GM19025 (cell line): ENCODE measurements around the gene PRUNE2.
"Not testable (repeated sequence)": the region's sequence is repeated elsewhere in the genome, so short reads cannot be mapped to it uniquely, and the experiment has no call there.

ENCODE experiments used
- ATAC-seq: cut with Tn5 transposase; IDR thresholded peaks from one replicate; pipeline ENCODE4 v1.9.1; 2021; ENCODE audit warnings: mild to moderate bottlenecking, low read depth, moderate library complexity; ENCODE audit not compliant: unreplicated experiment

Gene PRUNE2

DNA sequence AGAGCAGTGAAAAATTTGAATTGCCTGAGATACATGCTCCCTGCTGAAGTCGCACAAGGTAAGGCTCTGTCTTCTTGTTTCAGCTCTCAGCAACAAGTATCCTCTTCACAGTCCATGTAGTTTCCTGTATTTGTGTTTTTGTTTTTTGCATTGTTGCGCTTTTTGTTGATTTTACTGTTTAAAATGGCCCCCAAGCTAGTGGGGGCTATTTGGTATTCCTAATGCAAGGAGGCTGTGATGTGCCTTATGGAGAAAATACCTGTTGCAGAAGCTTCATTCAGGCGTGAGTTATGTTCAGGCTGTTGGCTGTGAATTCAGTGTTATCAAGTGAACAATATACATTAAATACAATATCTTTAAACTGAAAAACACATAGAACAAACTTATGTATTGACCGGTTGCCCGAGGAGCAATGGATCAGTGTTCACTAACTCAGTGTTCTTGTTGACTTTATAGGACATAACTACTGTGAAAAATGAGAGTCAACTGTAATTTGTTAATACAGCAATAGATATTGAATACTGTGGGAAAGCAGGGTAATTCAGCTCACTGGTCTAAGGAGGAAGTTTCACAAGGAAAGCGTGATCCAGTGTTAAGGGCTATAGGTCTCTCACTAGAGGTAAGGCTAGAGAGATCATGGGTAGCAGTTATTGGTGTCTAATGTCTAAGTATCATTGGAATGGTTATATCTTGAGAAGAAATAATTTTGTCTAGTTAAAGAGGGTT lies 296.5 kb downstream of the PRUNE2 start:
- ATAC-seq, result no peak

GRCh38 chr9:76608575-76609273 lies 297.2 kb downstream of the PRUNE2 start:
- no peak for ATAC-seq

DNA sequence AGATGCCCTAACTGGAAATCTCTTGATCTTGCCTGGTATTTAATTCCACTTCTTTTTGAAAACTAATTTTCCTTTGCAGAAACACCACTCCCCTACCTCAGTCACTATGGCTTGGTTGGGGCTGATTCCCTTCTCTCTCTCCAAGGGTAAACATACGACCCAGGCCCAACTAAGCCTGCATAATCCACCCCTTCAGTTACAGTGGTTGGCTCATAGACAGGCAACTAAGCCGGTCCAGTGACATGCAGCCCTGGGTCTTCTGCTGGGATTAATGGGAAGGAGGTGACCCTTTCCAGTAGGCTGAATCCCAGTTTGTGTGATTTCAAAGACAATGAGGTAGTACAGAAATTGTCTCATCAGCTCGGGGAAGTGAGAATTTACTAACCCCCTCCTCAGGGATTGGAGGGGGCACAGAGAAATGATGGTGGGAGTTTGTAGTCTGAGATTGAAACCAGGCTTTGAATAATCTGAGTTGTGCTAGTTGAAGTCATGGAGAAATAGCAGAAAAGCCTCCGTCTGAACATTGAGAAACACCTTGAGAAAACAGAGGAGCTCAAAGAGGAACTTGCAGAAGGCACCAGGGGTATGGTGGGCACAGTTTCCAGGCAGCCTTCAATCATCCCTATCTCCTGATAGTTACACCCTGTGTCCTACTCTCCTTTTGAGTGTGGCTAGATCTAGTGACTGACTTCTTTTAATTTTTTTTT lies 298.0 kb downstream of the PRUNE2 start:
- ATAC-seq, result no peak

GRCh38 chr9:76605321-76605900 lies 300.5 kb downstream of the PRUNE2 start:
- ATAC-seq, result no peak

DNA sequence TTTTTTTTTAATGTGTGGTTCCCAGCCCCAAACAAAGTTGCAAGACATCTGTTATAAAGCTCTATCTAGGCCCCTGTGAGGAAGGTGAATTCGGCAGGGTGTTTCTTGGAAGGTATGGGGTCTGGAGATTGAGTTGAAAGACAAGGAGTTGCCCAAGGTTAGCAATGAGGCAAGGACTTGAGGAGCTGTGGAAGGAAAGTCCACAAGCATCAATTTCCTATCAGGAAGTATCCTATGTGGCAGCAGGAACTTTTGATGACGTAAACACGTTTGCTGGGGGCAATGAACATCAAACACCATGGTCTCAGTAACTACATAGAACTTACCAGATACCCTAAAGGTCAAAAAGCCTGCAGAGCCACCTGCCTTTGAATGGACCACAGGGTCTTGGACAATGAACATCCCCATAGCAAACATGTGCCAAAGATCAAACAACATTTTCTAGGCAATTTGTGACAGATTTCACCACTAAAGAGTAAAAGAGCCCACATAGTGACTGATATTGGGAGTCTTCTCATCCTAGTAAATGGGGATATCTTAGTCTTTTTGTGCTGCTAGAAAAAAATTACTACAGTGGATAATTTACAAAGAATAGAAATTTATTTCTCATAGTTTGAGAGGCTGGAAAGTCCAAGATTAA lies 301.9 kb downstream of the PRUNE2 start:
- no peak for ATAC-seq

- no peak for ATAC-seq
Observed at GRCh38 chr9:76603448-76603895, 302.4 kb downstream of the PRUNE2 start.

DNA sequence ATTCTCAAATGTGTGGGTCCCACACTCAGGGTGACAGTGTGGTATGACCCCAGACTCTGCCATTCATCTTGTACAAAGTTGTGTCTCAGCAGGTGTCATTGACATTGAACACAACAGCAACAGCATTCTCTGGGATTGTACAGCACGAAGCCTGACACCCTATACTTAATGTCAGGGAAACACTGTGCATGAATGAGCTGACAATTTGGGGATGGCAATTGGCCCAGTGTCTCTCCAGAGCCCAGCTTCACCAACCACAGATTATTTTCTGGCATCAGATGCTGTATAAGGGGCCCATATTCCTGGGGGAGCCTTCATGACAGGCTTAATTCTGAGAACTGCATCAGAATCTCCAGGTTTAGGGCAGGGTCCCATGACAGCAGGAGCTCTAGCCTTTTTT lies 303.7 kb downstream of the PRUNE2 start:
- ATAC-seq, result no peak

- no peak for ATAC-seq
Observed at GRCh38 chr9:76600007-76600615, 305.8 kb downstream of the PRUNE2 start.

DNA sequence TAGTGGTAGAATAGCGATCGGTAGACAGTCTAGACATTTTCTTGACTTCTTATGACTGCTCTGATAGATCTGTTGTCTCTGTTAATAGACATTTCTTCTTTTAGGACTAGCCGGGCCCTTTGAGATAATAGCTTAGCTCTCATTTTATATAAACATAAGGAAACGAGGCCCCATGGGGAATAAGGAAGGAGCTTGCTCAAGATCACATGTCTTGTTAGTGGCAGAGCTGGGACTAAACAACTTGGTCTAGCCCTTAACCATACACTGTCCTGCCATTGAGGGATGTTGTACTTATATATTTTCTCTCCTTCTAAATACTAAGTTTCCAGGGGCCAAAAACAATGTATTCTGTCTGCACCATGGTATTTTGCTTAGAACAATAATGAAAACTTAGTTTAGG lies 306.9 kb downstream of the PRUNE2 start:
- ATAC-seq, result no peak

DNA sequence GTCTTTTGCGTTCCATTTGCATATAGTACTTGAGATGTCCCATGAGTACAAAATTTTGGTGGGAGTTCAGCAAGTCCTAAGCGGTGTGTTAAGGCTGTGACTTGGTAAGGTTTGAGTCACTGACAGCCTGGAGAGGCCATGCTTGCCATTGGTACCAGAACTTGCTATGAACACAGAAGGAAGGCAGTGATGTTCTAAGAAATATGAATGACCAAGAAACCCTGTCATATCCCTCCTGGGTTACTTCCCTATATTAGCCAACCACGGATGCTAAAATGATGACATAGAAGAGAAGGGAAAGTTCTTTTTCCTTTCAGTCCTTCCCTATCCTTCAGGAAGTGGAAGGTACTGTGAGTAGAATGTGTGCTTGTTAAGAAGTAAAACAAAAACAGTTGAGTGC lies 310.3 kb downstream of the PRUNE2 start:
- ATAC-seq, result no peak

GRCh38 chr9:76594764-76595424 lies 311.0 kb downstream of the PRUNE2 start:
- ATAC-seq, result no peak

DNA sequence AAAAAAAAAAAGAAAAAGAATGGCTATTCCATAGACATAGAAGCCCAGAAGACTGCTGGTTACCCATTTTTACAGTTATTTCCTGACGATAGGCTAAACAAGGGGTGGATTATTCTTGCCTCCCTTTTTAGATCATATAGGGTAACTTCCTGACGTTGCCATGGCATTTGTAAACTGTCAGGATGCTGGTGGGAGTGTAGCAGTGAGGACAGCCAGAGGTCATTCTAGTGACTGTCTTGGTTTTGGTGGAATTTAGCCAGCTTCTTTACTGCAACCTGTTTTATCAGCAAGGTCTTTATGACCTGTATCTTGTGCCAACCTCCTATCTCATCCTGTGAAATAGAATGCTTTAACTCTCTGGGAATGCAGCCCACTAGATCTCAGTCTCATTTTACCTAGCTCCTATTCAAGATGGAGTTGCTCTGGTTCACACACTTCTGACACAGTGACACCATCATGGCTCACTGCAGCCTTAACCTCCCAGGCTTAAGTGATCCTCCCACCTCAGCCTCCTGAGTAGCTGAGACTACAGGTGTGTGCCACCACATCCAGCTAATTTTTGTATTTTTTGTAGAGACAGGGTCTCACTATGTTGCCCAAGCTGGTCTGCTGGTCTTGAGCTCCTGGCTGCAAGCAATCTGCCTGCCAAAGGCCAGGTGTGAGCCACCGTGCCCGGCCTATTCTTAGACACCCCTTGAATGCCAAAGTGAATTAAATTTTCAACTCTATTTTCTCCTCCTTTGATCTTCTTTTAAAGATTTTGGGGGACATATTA lies 311.8 kb downstream of the PRUNE2 start:
- ATAC-seq, result not testable (repeated sequence)

DNA sequence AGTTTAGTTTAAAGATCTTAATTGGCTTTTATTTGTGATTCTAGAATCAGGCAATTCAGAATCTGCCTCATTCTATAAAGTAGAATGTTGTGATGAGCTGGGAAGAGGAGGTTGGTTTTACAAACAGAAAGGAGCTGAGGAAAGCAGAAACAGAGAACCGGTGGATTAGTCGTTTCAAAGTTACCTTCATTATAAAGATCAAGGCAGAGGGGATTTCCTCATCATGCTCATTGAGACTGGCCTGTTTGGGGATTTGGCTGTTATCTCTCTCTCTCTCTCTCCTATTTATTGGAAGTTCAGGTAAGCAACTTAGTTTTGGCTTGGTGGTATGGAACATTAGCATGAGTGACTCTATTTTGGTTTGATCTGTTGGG lies 313.0 kb downstream of the PRUNE2 start:
- ATAC-seq, result no peak

GRCh38 chr9:76592091-76592973 lies 313.6 kb downstream of the PRUNE2 start:
- ATAC-seq, result no peak

DNA sequence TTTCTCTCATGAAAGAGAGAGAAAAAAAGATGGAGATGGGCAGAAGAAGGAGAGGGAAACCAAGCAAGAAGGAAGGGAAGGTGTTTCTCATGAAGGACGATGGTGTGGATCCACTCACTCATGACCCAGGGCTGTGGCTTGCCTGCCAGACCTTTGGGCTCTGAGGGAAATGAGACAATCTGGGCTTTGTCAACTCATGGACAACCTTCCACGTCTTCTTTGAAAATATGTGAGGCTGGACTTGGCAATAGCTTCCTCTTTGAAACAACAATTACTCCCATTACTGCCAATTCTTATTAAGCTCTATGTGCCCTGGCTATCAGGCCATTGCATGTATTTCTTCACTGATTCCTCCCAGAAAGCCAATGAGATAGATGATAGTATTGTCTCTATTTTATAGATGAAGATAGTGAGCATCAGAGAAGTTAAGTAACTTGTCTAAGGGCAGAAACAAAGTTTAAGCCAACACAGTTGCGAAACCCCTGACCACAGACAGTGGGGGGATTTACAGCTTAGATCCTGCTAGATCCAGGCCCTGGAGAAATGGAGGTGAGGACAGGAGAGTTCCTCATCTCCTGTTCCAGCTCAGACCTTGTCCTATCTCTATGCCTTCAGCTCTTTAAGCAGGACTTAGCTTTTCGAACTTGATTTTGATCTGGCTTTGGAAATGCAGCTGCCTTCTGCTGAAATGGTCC lies 314.5 kb downstream of the PRUNE2 start:
- ATAC-seq, result no peak

- ATAC-seq, result no peak
Observed at GRCh38 chr9:76588316-76588715, 317.6 kb downstream of the PRUNE2 start.
